ENCODE results near the gene FAM118B. TPM values are rescaled to one million over a fixed set of nuclear protein-coding genes. Genes with fewer than 3 reads are reported as not detected.

The FAM118B gene
- total and polyA plus RNA-seq, 2 of the 8 experiments (the other 6 are each of a cell fraction or from before 2014, with no cell fraction given): 25.3 to 48.3 TPM

GRCh38 chr11:126253265-126253664 is 41.7 kb downstream of the FAM118B start (continued):
- no peak for TF ChIP-seq CHD7 (IDR thresholded peaks at IDR 0.05; ENCODE audit: insufficient replicate concordance, low read length)
- TF ChIP-seq SIN3A (conservative IDR thresholded peaks at IDR 0.05 in 1 of 2, IDR thresholded peaks at IDR 0.05 in 1 of 2; ENCODE audit: low read depth in 1 of 2, low read length in 2 of 2): no peak
- no peak for TF ChIP-seq YY1 (IDR thresholded peaks at IDR 0.05; ENCODE audit: low read depth, low read length)
- no peak for TF ChIP-seq TEAD4 (IDR thresholded peaks at IDR 0.05; ENCODE audit: low read depth, low read length)
- TF ChIP-seq CHD1 (IDR thresholded peaks at IDR 0.05; ENCODE audit: low read depth, low read length): no peak
- no peak for TF ChIP-seq BCL11A (IDR thresholded peaks at IDR 0.05; ENCODE audit: low read depth in 2 of 2, low read length in 2 of 2)
- no peak for TF ChIP-seq POU5F1 (IDR thresholded peaks at IDR 0.05; ENCODE audit: low read depth, low read length)
- TF ChIP-seq, protein P1, sequence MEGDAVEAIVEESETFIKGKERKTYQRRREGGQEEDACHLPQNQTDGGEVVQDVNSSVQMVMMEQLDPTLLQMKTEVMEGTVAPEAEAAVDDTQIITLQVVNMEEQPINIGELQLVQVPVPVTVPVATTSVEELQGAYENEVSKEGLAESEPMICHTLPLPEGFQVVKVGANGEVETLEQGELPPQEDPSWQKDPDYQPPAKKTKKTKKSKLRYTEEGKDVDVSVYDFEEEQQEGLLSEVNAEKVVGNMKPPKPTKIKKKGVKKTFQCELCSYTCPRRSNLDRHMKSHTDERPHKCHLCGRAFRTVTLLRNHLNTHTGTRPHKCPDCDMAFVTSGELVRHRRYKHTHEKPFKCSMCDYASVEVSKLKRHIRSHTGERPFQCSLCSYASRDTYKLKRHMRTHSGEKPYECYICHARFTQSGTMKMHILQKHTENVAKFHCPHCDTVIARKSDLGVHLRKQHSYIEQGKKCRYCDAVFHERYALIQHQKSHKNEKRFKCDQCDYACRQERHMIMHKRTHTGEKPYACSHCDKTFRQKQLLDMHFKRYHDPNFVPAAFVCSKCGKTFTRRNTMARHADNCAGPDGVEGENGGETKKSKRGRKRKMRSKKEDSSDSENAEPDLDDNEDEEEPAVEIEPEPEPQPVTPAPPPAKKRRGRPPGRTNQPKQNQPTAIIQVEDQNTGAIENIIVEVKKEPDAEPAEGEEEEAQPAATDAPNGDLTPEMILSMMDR (IDR thresholded peaks at IDR 0.05; ENCODE audit: control extremely low read depth in 1 of 3, insufficient read depth in 1 of 3, low read depth in 1 of 3, low read length in 3 of 3): no peak
- TF ChIP-seq, protein P2, sequence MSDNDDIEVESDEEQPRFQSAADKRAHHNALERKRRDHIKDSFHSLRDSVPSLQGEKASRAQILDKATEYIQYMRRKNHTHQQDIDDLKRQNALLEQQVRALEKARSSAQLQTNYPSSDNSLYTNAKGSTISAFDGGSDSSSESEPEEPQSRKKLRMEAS (IDR thresholded peaks at IDR 0.05): no peak
